Tibial nerve (tissue), 4 donors: Measurements from ENCODE around the gene PARP8.

Experiments
- EP300 ChIP-seq, 2 donors: sonication (generic); formaldehyde crosslinking; IDR thresholded peaks; one replicate each; pipeline ENCODE4 v1.6.1; 2017; ENCODE audit warnings: antibody characterized with exemption in 2 of 2, mild to moderate bottlenecking in 1 of 2
- TF ChIP-seq, protein P1 (sequence below), 5 experiments: fragments of 200-600 bp in 3 of 5; fragments of 450-650 bp in 2 of 5; sonication (generic) in 3 of 5; IDR thresholded peaks; one replicate each; pipeline ENCODE4 v1.5.1; 2016 to 2019; ENCODE audit warnings: antibody characterized with exemption in 5 of 5, mild to moderate bottlenecking in 3 of 5, moderate library complexity in 2 of 5

GRCh38 chr5:50832657-50833284 is 166.3 kb downstream of the PARP8 start:
- TF ChIP-seq, protein P1, sequence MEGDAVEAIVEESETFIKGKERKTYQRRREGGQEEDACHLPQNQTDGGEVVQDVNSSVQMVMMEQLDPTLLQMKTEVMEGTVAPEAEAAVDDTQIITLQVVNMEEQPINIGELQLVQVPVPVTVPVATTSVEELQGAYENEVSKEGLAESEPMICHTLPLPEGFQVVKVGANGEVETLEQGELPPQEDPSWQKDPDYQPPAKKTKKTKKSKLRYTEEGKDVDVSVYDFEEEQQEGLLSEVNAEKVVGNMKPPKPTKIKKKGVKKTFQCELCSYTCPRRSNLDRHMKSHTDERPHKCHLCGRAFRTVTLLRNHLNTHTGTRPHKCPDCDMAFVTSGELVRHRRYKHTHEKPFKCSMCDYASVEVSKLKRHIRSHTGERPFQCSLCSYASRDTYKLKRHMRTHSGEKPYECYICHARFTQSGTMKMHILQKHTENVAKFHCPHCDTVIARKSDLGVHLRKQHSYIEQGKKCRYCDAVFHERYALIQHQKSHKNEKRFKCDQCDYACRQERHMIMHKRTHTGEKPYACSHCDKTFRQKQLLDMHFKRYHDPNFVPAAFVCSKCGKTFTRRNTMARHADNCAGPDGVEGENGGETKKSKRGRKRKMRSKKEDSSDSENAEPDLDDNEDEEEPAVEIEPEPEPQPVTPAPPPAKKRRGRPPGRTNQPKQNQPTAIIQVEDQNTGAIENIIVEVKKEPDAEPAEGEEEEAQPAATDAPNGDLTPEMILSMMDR (IDR thresholded peaks at IDR 0.05), result no peak
- no peak for TF ChIP-seq EP300 (IDR thresholded peaks at IDR 0.05)
